Upper lobe of left lung (tissue), 6 donors: ENCODE measurements around the gene ARHGEF40. TPM values are rescaled to one million over a fixed set of nuclear protein-coding genes. Genes with fewer than 3 reads are reported as not detected.

Source experiments
- ATAC-seq, 2 donors: fragments of 200-7000 bp; cut with Tn5 transposase; one replicate each; pipeline ENCODE4 v1.9.1; 2022; ENCODE audit warnings: mild to moderate bottlenecking in 2 of 2, moderate library complexity in 2 of 2; ENCODE audit not compliant: low FRiP score in 2 of 2
- DNase-seq, 2 donors: peaks; one replicate each; pipeline ENCODE4 v3.0.0-alpha.2; 2019 to 2020
- H3K27ac ChIP-seq, 4 donors: fragments of 200-600 bp; sonication (generic); one replicate each; pipeline ENCODE4 v1.5.1; 2016 to 2019
- H3K27me3 ChIP-seq, 4 donors: fragments of 200-600 bp; sonication (generic); one replicate each; pipeline ENCODE4 v1.5.1; 2017 to 2019
- H3K36me3 ChIP-seq, 4 donors: fragments of 200-600 bp; sonication (generic); one replicate each; pipeline ENCODE4 v1.5.1; 2016 to 2019
- H3K4me1 ChIP-seq, 4 donors: fragments of 200-600 bp; sonication (generic); one replicate each; pipeline ENCODE4 v1.5.1; 2018 to 2019
- H3K4me3 ChIP-seq, 4 donors: fragments of 200-600 bp; sonication (generic); one replicate each; pipeline ENCODE4 v1.5.1; 2017 to 2019; ENCODE audit warnings: mild to moderate bottlenecking in 2 of 4, moderate library complexity in 1 of 4
- H3K9me3 ChIP-seq, 4 donors: fragments of 200-600 bp; sonication (generic); one replicate each; pipeline ENCODE4 v1.5.1; 2018 to 2019
- CTCF ChIP-seq, 6 experiments: fragments of 450-650 bp in 4 of 6; fragments of 200-600 bp in 2 of 6; sonication (generic) in 2 of 6; IDR thresholded peaks; one replicate each; pipeline ENCODE4 v1.5.1; 2016 to 2019; ENCODE audit warnings: antibody characterized with exemption in 6 of 6
- EP300 ChIP-seq, 4 donors: sonication (generic); formaldehyde crosslinking; IDR thresholded peaks; one replicate each; pipeline ENCODE4 v1.5.1; 2017; ENCODE audit warnings: antibody characterized with exemption in 4 of 4, control low read depth in 2 of 4
- POLR2A ChIP-seq, 4 donors: fragments of 450-650 bp; IDR thresholded peaks; one replicate each; pipeline ENCODE4 v1.5.1; 2016 to 2017; ENCODE audit warnings: antibody characterized with exemption in 4 of 4, mild to moderate bottlenecking in 2 of 4
- POLR2AphosphoS5 ChIP-seq, 2 donors: sonication (generic); formaldehyde crosslinking; IDR thresholded peaks; one replicate each; pipeline ENCODE4 v1.5.1; 2017; ENCODE audit warnings: antibody characterized with exemption in 2 of 2
- WGBS, 2 donors: methylation state at CpG; one replicate each; pipeline ENCODE4 v1.1.5; 2017 to 2018; 5-methylcytosine and 5-hydroxymethylcytosine counted together
- total RNA-seq, 6 donors: library from RNA; depleted of rRNA in 4 of 6; stranded (reverse); fragments of >200 nt in 4 of 6; gene quantifications; one replicate each; pipeline versions ENCODE4 v1.1.0 to v1.2.1, GENCODE V29; 2016 to 2021
- donor health status: DM: no; HTN: no; CAD: no; lungs with moderate emphysema.
- donor health status: DM: no; HTN: yes; CAD: no; lungs with severe emphysema.

ARHGEF40 gene
- total RNA-seq, 6 donors from 2014 or later: 24.8 to 74.4 (median 36.0) TPM

- ATAC-seq (no peak), DNase-seq (no peak)
- no peak for TF ChIP-seq CTCF (IDR thresholded peaks at IDR 0.05)
- 90 to 98% methylated on average over 5 of the region's 5 CpGs for WGBS, 2 donors
- Histone ChIP-seq H3K4me3 (no peak within 1 kb of the TSS), H3K9me3 (no peaks in the 10 kb centered on the region), H3K27me3 (peaks cover 0 to 4% (median 1%) of the 10 kb centered on the region in 4 donors), H3K27ac (no peak within 1 kb of the TSS), H3K36me3 (no peaks in the 10 kb centered on the region), H3K4me1 (peaks cover 10 to 13% (median 12%) of the 10 kb centered on the region in 4 donors)
Observed at GRCh38 chr14:21029917-21030316, 40.2 kb upstream of the ARHGEF40 start, which contains the start of gene TPPP2. Gene TPPP2 (plus strand): TSS chr14:21030217. CDS start chr14:21030582, 365 bp downstream.

GRCh38 chr14:21030531-21030930 lies 39.6 kb upstream of the ARHGEF40 start:
- no peak for DNase-seq
- Histone ChIP-seq H3K4me3 (no peak overlapping the region), H3K27ac (no peak overlapping the region), H3K36me3 (no peaks in the 10 kb centered on the region), H3K9me3 (no peaks in the 10 kb centered on the region), H3K27me3 (no peaks in the 10 kb centered on the region), H3K4me1 (peaks cover 4 to 12% (median 9%) of the 10 kb centered on the region in 4 donors)
- no peak for TF ChIP-seq CTCF (IDR thresholded peaks at IDR 0.05)
- TF ChIP-seq EP300 (IDR thresholded peaks at IDR 0.05): no peak
- TF ChIP-seq POLR2A (IDR thresholded peaks at IDR 0.05): no peak
- TF ChIP-seq POLR2AphosphoS5 (IDR thresholded peaks at IDR 0.05): no peak
- ATAC-seq: no peak
- 82 to 90% methylated on average over 12 of the region's 12 CpGs for WGBS, 2 donors

GRCh38 chr14:21032326-21033132 lies 37.6 kb upstream of the ARHGEF40 start:
- Histone ChIP-seq H3K36me3 (no peaks in the 10 kb centered on the region), H3K27me3 (no peaks in the 10 kb centered on the region), H3K9me3 (no peaks in the 10 kb centered on the region), H3K27ac (no peak overlapping the region), H3K4me1 (no peaks in the 10 kb centered on the region), H3K4me3 (no peak overlapping the region)
- TF ChIP-seq CTCF (IDR thresholded peaks at IDR 0.05): no peak
- TF ChIP-seq EP300 (IDR thresholded peaks at IDR 0.05): no peak
- TF ChIP-seq POLR2A (IDR thresholded peaks at IDR 0.05): no peak
- TF ChIP-seq POLR2AphosphoS5 (IDR thresholded peaks at IDR 0.05): no peak
- 74 to 83% methylated on average over 5 of the region's 5 CpGs for WGBS, 2 donors
- ATAC-seq (no peak), DNase-seq (peak in 1 of 2 donors; percentile 3)

- Histone ChIP-seq H3K4me1 (peaks cover 0 to 2% (median under 1%) of the 10 kb centered on the region in 4 donors), H3K4me3 (no peak overlapping the region), H3K9me3 (no peaks in the 10 kb centered on the region), H3K27me3 (no peaks in the 10 kb centered on the region), H3K27ac (no peak overlapping the region), H3K36me3 (no peaks in the 10 kb centered on the region)
- WGBS, 2 donors: 88 to 96% methylated on average over 4 of the region's 4 CpGs
- ATAC-seq (no peak), DNase-seq (peak in 1 of 2 donors; percentile 17)
- no peak for TF ChIP-seq EP300 (IDR thresholded peaks at IDR 0.05)
- TF ChIP-seq POLR2AphosphoS5 (IDR thresholded peaks at IDR 0.05): no peak
- TF ChIP-seq CTCF (IDR thresholded peaks at IDR 0.05): no peak
- no peak for TF ChIP-seq POLR2A (IDR thresholded peaks at IDR 0.05)
Observed at GRCh38 chr14:21033133-21033698, 36.9 kb upstream of the ARHGEF40 start.
